ENCODE results near the gene FNIP2. TPM values are rescaled to one million over a fixed set of nuclear protein-coding genes. Genes with fewer than 3 reads are reported as not detected.

Gene FNIP2
- polyA plus RNA-seq, 1 of the 3 experiments (the other 2 are of a cell fraction), result 0.97 TPM

GRCh38 chr4:158903472-158904043 lies 134.7 kb downstream of the FNIP2 start:
- H3K27ac ChIP-seq (ENCODE audit: low read depth in 2 of 2, low read length in 1 of 2), result no peak overlapping the region
- H3K36me3 ChIP-seq (replicated peaks in 1 of 2; ENCODE audit: control insufficient read depth in 1 of 2, insufficient read depth in 2 of 2, low read length in 1 of 2), result peaks cover 5 to 12% of the 10 kb centered on the region in 2 experiments
- no peak overlapping the region for H2AFZ ChIP-seq (ENCODE audit: low read depth)
- 93% methylated on average over 3 of the region's 3 CpGs for WGBS (ENCODE audit: low lambda C conversion rate)
- H4K20me1 ChIP-seq (ENCODE audit: insufficient read depth), result no peaks in the 10 kb centered on the region
- TF ChIP-seq PBX3 (IDR thresholded peaks at IDR 0.05) (no peak), TCF12 (IDR thresholded peaks at IDR 0.05) (no peak), NRF1 (IDR thresholded peaks at IDR 0.05; ENCODE audit: low read depth, low read length) (no peak), TAF1 (IDR thresholded peaks at IDR 0.05; ENCODE audit: borderline replicate concordance, low read depth, low read length) (no peak), NFIC (IDR thresholded peaks at IDR 0.05; ENCODE audit: borderline replicate concordance) (no peak), REST (IDR thresholded peaks at IDR 0.05; ENCODE audit: low read depth, low read length) (no peak), GATA2 (CRISPR knock-in tag; IDR thresholded peaks at IDR 0.05) (no peak), FOXM1 (IDR thresholded peaks at IDR 0.05; ENCODE audit: low read depth) (no peak), RAD21 (IDR thresholded peaks at IDR 0.05; ENCODE audit: low read length) (no peak), TEAD4 (IDR thresholded peaks at IDR 0.05; ENCODE audit: borderline replicate concordance, insufficient read depth) (no peak), CTCF (IDR thresholded peaks at IDR 0.05) (no peak), USF2 (IDR thresholded peaks at IDR 0.05; ENCODE audit: borderline replicate concordance, low read depth, low read length) (no peak), ZBTB33 (IDR thresholded peaks at IDR 0.05; ENCODE audit: borderline replicate concordance, low read depth) (no peak), MAX (IDR thresholded peaks at IDR 0.05; ENCODE audit: low read depth) (no peak), JUND (IDR thresholded peaks at IDR 0.05) (no peak), POLR2AphosphoS5 (IDR thresholded peaks at IDR 0.05; ENCODE audit: low read depth, low read length) (no peak), FOSL2 (IDR thresholded peaks at IDR 0.05; ENCODE audit: borderline replicate concordance, low read depth) (no peak)
- H3F3A ChIP-seq (replicated peaks; ENCODE audit: insufficient read depth), result peaks cover 8% of the 10 kb centered on the region
- H3K4me1 ChIP-seq (ENCODE audit: control insufficient read depth in 1 of 2, insufficient read depth in 2 of 2, low read depth in 1 of 2, low read length in 1 of 2), result peaks cover 0 to 3% of the 10 kb centered on the region in 2 experiments; a peak in 2 of 4 replicates
- ChIA-PET POLR2A (no interaction called here), CTCF (no interaction called here)
- H3K4me2 ChIP-seq, result no peak overlapping the region
- H3K9me3 ChIP-seq, result no peaks in the 10 kb centered on the region
- no peaks in the 10 kb centered on the region for H3K27me3 ChIP-seq (ENCODE audit: insufficient read depth)
- H3K79me2 ChIP-seq (ENCODE audit: insufficient read depth), result no peaks in the 10 kb centered on the region
- H3K9me2 ChIP-seq, result no peaks in the 10 kb centered on the region
- H3K4me3 ChIP-seq (ENCODE audit: low read depth in 2 of 2, low read length in 1 of 2), result no peak overlapping the region
- no peak for DNase-seq
- H3K9ac ChIP-seq, result no peak overlapping the region

Data from SK-N-SH (cell line).